Keratinocyte (primary cell): Measurements from ENCODE around the gene TTYH1.

Source experiments
- CTCF ChIP-seq, 3 experiments: IDR thresholded peaks in 1 of 3; conservative IDR thresholded peaks in 1 of 3; optimal IDR thresholded peaks in 1 of 3; 2 replicates in 2 of 3; 3 replicates in 1 of 3; pipeline versions ENCODE3 to v1.5.1; 2011; ENCODE audit warnings: low read length in 3 of 3, mild to moderate bottlenecking in 3 of 3, moderate library complexity in 2 of 3, control low read depth in 1 of 3, inconsistent platforms in 1 of 3; ENCODE audit not compliant: insufficient read depth in 2 of 3; ENCODE audit errors: extremely low read depth in 1 of 3
- EZH2 ChIP-seq: IDR thresholded peaks from one replicate; pipeline ENCODE4 v1.6.1; 2012; ENCODE audit warnings: inconsistent platforms, mild to moderate bottlenecking, low read length, moderate library complexity

DNA sequence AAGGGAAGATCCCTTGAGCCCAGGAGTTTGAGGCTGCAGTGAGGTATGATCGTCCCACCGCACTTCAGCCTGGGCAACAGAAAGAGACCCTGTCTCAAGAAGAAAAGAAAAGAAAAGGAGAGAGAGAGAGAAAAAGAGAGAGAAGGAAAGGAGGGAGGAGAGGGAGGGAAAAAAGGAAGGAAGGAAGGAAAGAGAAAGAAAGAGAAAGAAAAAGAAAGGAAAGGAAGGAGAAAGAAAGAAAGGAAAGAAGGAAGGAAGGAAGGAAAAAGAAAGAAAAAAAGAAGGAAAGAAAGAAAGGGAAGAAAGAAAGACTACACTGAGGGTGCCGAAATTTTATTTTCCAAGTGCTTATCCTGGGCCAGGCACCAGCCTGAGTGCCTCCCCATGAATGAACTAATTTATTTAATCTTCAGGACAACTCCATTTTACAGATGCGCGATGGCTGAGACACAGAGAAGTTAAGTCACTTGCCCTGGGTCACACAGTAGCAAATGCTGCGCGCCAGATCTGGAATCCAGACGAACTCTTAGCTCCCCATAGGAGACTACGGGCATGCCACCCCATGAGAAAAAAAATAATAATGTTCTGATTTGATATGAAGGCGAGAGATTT is 55.1 kb downstream of the TTYH1 start:
- no peak for TF ChIP-seq CTCF (optimal IDR thresholded peaks at IDR 0.05 in 1 of 3, IDR thresholded peaks at IDR 0.05 in 1 of 3, conservative IDR thresholded peaks at IDR 0.05 in 1 of 3; ENCODE audit: extremely low read depth in 1 of 3, insufficient read depth in 2 of 3, low read length in 3 of 3)
- TF ChIP-seq EZH2: no peak
